Stomach (tissue), 9 donors: ENCODE results near the gene PCDH1. TPM values are rescaled to one million over a fixed set of nuclear protein-coding genes. Genes with fewer than 3 reads are reported as not detected.

Experiments used
- DNase-seq, 2 donors: peaks; one replicate each; pipeline versions ENCODE4 v3.0.0 to v3.0.0-alpha.2; 2013 to 2019
- H3K27ac ChIP-seq, 5 donors: fragments of 200-600 bp in 4 of 5; sonication (generic) in 4 of 5; one replicate each; pipeline ENCODE4 v1.5.1; 2013 to 2019; ENCODE audit warnings: mild to moderate bottlenecking in 1 of 5, moderate library complexity in 1 of 5
- H3K27me3 ChIP-seq, 3 donors: fragments of 200-600 bp; sonication (generic); one replicate each; pipeline ENCODE4 v1.5.1; 2017 to 2019; ENCODE audit warnings: mixed run types in 1 of 3
- H3K36me3 ChIP-seq, 4 donors: fragments of 200-600 bp; sonication (generic); 1 replicate in 3 of 4; 2 replicates in 1 of 4; pipeline ENCODE4 v1.5.1; 2016 to 2019
- H3K4me1 ChIP-seq, 4 donors: fragments of 200-600 bp; sonication (generic); one replicate each; pipeline ENCODE4 v1.5.1; 2016 to 2019
- H3K4me3 ChIP-seq, 4 donors: fragments of 200-600 bp; sonication (generic) in 3 of 4; one replicate each; pipeline ENCODE4 v1.5.1; 2016 to 2019; ENCODE audit warnings: mild to moderate bottlenecking in 1 of 4
- H3K9me3 ChIP-seq, 4 donors: fragments of 200-600 bp; sonication (generic); one replicate each; pipeline ENCODE4 v1.5.1; 2016 to 2019
- CTCF ChIP-seq, 7 experiments: fragments of 450-650 bp in 4 of 7; fragments of 200-600 bp in 3 of 7; sonication (generic) in 3 of 7; IDR thresholded peaks; one replicate each; pipeline ENCODE4 v1.5.1; 2016 to 2019; ENCODE audit warnings: antibody characterized with exemption in 7 of 7, control low read depth in 2 of 7, mild to moderate bottlenecking in 1 of 7
- EP300 ChIP-seq: sonication (generic); formaldehyde crosslinking; IDR thresholded peaks from one replicate; pipeline ENCODE4 v1.6.1; 2017; ENCODE audit warnings: antibody characterized with exemption
- POLR2A ChIP-seq, 4 donors: fragments of 450-650 bp; IDR thresholded peaks; one replicate each; pipeline ENCODE4 v1.6.1; 2016; ENCODE audit warnings: antibody characterized with exemption in 4 of 4, control low read depth in 2 of 4, mild to moderate bottlenecking in 1 of 4, moderate library complexity in 1 of 4
- POLR2AphosphoS5 ChIP-seq, 3 donors: sonication (generic); formaldehyde crosslinking; IDR thresholded peaks; one replicate each; pipeline ENCODE4 v1.6.1; 2016; ENCODE audit warnings: antibody characterized with exemption in 3 of 3
- WGBS, 5 donors: extraction: QIAGEN DNeasy Blood & Tissue Kit in 3 of 5; methylation state at CpG; one replicate each; pipeline versions ENCODE4 v1.1.5 to v1.1.7; 2013 to 2018; 5-methylcytosine and 5-hydroxymethylcytosine counted together
- intact Hi-C: fragments of 100-400 bp; cut with DNase I; formaldehyde crosslinking; loops from one replicate; pipeline ENCODE4 v1.15.1; 2023; ENCODE audit warnings: low total_unique reads
- polyA plus RNA-seq, 3 donors: library from polyadenylated mRNA; stranded (reverse); fragments of 200-250 nt; gene quantifications; one replicate each; pipeline ENCODE4 v1.2.3, GENCODE V29; 2013
- total RNA-seq, 5 donors: library from RNA; depleted of rRNA; stranded (reverse); fragments of >200 nt; gene quantifications; one replicate each; pipeline versions ENCODE4 v1.1.0 to v1.2.3, GENCODE V29; 2014 to 2016
- donor health status: healthy with polysubstance abuse.
- donor health status: Bipolar disorder and iron deficiency.
- donor health status: healthy.

The PCDH1 gene
- total and polyA plus RNA-seq, 8 donors = 8.7 to 96.9 (median 43.6) TPM

DNA sequence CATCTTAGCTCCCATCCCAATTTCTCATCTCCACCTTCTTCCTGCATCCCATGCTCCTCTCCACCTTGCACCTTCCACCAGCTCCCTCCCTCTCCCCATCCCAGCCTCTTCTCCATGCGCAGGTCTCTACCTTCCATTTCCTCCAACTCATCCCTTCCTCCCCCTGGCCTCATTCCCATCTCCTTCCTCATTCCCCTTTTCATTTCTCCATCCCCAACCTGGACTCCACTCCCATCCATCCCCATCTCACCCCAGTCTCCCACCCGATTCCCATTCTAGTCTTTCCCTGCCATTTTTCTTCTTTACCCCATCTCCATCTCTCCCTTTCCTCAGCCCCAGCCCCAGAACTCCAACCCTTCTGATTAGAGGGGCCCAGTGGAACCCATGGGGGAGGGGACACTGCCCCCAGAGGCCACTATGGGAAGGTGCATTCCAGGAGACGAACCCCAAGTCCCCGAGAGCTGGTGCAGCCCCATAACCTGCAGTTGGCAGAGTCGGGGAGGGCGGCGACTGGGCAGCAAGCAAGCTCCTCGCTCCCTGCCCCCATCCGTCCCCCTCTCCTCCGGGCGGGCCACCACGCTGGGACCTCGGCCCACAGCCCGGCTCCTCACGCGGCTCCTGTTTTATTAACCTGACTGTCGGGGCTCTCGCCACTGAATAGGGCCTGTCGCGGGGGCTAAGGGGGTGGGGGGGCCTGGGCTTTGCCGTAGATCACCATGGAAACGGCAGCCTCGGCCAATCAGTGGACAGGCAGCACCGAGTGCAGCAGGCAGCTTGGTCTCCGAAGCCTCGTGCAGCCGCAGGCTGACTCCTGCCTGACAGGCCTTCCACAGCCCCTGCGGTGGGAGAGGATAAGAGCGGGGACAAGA is 66.7 kb downstream of the PCDH1 start:
- Histone ChIP-seq H3K27me3 (peaks cover 0 to 77% (median 9%) of the 10 kb centered on the region in 3 donors), H3K9me3 (no peaks in the 10 kb centered on the region), H3K36me3 (no peaks in the 10 kb centered on the region), H3K4me3 (peak overlapping the region in 3 of 4 donors; percentile 4 to 16 (median 9)), H3K27ac (no peak overlapping the region), H3K4me1 (peaks cover 4 to 13% (median 8%) of the 10 kb centered on the region in 4 donors)
- 19 to 36% (median 20%) methylated on average over 8 to 29 of the region's 29 CpGs for WGBS, 5 donors
- TF ChIP-seq CTCF (IDR thresholded peaks at IDR 0.05) = peak in 4 of 7 experiments; percentile 20 to 60 (median 34)
- no peak for TF ChIP-seq POLR2A (IDR thresholded peaks at IDR 0.05)
- DNase-seq = peak in 1 of 2 donors; percentile 66
- intact Hi-C loops = no loop called here

GRCh38 chr5:141810702-141811101 is 67.5 kb downstream of the PCDH1 start:
- Histone ChIP-seq H3K27ac (no peak overlapping the region), H3K36me3 (no peaks in the 10 kb centered on the region), H3K27me3 (peaks cover 0 to 79% (median 9%) of the 10 kb centered on the region in 3 donors), H3K4me3 (no peak overlapping the region), H3K9me3 (no peaks in the 10 kb centered on the region), H3K4me1 (peaks cover 4 to 13% (median 8%) of the 10 kb centered on the region in 4 donors)
- no peak for DNase-seq
- intact Hi-C loops = no loop called here
- TF ChIP-seq CTCF (IDR thresholded peaks at IDR 0.05) (no peak), EP300 (no peak), POLR2AphosphoS5 (IDR thresholded peaks at IDR 0.05) (no peak), POLR2A (IDR thresholded peaks at IDR 0.05) (no peak)
- 75 to 87% (median 78%) methylated on average over 3 of the region's 3 CpGs for whole genome bisulfite sequencing, 5 donors

GRCh38 chr5:141809380-141810096 is 68.7 kb downstream of the PCDH1 start:
- intact Hi-C loops = loop anchor here (10.0 kb wide), 1 partner anchor 95 kb away; no protein-coding TSS in a partner anchor
- Histone ChIP-seq H3K9me3 (no peaks in the 10 kb centered on the region), H3K27me3 (peaks cover 0 to 88% (median 9%) of the 10 kb centered on the region in 3 donors), H3K4me1 (peaks cover 4 to 13% (median 8%) of the 10 kb centered on the region in 4 donors), H3K27ac (no peak overlapping the region), H3K36me3 (no peaks in the 10 kb centered on the region), H3K4me3 (no peak overlapping the region)
- no peak for DNase-seq
- 69 to 80% (median 76%) methylated on average over 15 of the region's 15 CpGs for WGBS, 5 donors
- TF ChIP-seq POLR2A (IDR thresholded peaks at IDR 0.05) = no peak
- TF ChIP-seq EP300 = no peak
- TF ChIP-seq POLR2AphosphoS5 (IDR thresholded peaks at IDR 0.05) = no peak
- TF ChIP-seq CTCF (IDR thresholded peaks at IDR 0.05) = no peak

DNA sequence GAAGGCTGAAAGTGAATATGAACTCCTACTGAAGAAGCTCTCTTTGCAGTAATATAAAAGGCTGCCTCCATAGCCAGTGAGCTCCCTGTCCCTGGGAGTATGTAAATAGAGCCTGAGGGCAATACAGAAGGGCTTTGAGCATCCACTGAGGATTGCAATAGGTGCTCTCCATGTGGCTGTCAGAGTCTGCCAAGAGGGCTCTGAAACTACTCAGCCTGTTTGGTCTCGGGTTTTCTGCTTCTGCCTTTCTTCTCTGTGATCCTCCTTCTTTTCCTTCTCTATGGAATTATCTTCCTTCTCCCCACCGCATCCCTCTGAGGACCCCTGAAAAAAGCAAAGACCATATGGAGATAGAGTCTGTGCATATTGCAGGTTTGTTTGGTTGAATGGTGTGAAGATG is 69.4 kb downstream of the PCDH1 start:
- H3K4me1 ChIP-seq = peaks cover 4 to 13% (median 8%) of the 10 kb centered on the region in 4 donors
- no peak overlapping the region for H3K4me3 ChIP-seq
- intact Hi-C loops = loop anchor here (10.0 kb wide), 1 partner anchor 94 kb away; no protein-coding TSS in a partner anchor
- H3K27me3 ChIP-seq = peaks cover 0 to 88% (median 9%) of the 10 kb centered on the region in 3 donors
- H3K9me3 ChIP-seq = no peaks in the 10 kb centered on the region
- DNase-seq = no peak
- no peak for TF ChIP-seq EP300
- no peak for TF ChIP-seq POLR2A (IDR thresholded peaks at IDR 0.05)
- TF ChIP-seq POLR2AphosphoS5 (IDR thresholded peaks at IDR 0.05) = no peak
- no peak for TF ChIP-seq CTCF (IDR thresholded peaks at IDR 0.05)
- no peaks in the 10 kb centered on the region for H3K36me3 ChIP-seq
- 70 to 82% (median 73%) methylated on average over 2 of the region's 2 CpGs for WGBS, 5 donors
- H3K27ac ChIP-seq = no peak overlapping the region
